GM21360 (cell line): ENCODE results near the gene AIPL1.

Source experiments
- ATAC-seq: cut with Tn5 transposase; IDR thresholded peaks from one replicate; pipeline ENCODE4 v1.9.1; 2021; ENCODE audit warnings: mild to moderate bottlenecking, moderate library complexity; ENCODE audit not compliant: unreplicated experiment

The AIPL1 gene

GRCh38 chr17:6380915-6381438 lies 53.9 kb downstream of the AIPL1 start:
- ATAC-seq = no peak

- no peak for ATAC-seq
Measured at GRCh38 chr17:6377906-6378305, 57.0 kb downstream of the AIPL1 start.

DNA sequence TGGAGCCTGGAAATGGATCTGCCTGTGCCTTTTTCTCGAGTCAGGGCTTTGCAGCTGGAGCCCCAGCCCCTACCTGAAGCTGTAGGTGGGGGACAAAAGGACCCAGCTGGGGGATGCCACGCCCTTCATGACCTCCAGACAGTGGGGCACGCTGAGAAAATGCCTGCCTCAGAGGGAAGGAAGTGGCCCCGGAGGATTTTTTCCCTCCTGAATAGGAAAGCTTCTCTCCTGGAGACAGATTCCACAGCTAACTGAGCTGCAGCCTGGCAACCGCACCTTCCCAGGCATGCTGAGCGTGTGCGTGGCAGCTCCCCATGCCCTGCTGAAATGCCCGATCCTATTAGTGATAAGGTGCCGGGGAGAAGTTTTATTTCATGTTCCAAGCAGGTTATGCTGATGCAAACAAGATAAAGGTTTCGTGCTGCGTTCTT lies 58.0 kb downstream of the AIPL1 start:
- no peak for ATAC-seq

DNA sequence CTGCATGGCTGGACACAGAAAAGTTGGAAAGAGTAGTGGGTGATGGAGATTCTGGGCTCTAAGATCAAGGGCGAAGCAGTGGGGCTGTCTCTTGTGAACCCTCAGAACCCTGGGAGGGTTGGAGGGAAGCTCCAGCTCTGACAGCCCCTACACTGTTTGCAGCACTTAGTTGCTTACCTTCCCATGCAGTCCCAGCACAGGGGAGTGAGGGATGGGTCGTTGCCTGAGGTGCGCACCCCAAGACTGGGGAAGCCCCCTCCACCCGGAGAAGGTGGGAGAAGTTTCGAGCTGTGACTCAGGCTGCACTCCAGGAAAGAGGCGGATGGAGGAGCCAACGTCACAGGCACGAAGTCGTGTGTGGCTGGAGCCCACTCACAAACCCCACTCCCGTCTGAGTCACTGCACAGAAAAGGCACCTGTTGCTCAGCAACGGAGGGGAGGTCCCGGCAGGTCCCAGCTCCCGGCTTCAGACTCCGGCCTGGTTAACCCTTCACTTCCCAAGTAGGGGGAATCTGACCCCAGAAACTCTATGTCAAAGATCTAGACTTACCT lies 60.1 kb downstream of the AIPL1 start:
- no peak for ATAC-seq

DNA sequence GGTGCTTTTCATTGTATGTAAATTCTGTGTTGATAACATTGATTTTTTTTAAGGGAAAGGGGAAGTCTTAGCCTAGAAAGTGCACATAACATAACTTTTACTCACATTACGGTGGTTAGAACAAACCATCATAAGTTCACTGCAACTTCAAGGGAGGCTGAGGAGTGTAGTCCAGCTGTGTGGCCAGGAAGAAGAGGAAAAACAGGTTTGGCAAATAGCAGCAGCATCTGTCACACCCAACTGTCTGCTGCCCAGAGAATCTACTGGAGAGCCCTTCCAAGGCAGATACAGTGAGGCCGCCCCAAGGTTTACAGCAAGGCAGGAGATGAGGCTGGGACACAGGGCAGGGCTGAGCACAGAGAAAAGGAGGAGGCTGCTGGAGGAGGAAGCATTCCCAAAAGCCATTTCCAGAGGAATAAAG lies 60.6 kb downstream of the AIPL1 start:
- no peak for ATAC-seq
